DND-41 (cell line): ENCODE data around the gene CEP295NL.

Experiments used
- ATAC-seq: fragments of 200-7000 bp; cut with Tn5 transposase; 3 replicates; pipeline ENCODE4 v1.9.1; 2021; ENCODE audit warnings: low read depth; ENCODE audit not compliant: insufficient read depth
- DNase-seq: peaks from one replicate; pipeline ENCODE4 v3.0.0-alpha.2; 2020
- H2AFZ ChIP-seq: 2 replicates; pipeline ENCODE4 v1.6.0; 2012; ENCODE audit warnings: low read depth, low read length
- H3K27ac ChIP-seq: 2 replicates; pipeline ENCODE4 v1.5.1; 2012; ENCODE audit warnings: low read length, inconsistent platforms
- H3K27me3 ChIP-seq: fragments of 200-600 bp; sonication (generic); 2 replicates; pipeline ENCODE4 v1.6.0; 2012; ENCODE audit warnings: low read length, mild to moderate bottlenecking, inconsistent platforms; ENCODE audit not compliant: insufficient read depth, poor library complexity
- H3K36me3 ChIP-seq: 2 replicates; pipeline ENCODE4 v1.5.1; 2012; ENCODE audit warnings: low read length, inconsistent platforms; ENCODE audit not compliant: insufficient read depth
- H3K4me1 ChIP-seq: 2 replicates; pipeline ENCODE4 v1.5.1; 2012; ENCODE audit warnings: mild to moderate bottlenecking, low read length; ENCODE audit not compliant: insufficient read depth
- H3K4me2 ChIP-seq: 2 replicates; pipeline ENCODE4 v1.6.0; 2012; ENCODE audit warnings: mild to moderate bottlenecking, moderate library complexity, low read length, inconsistent platforms; ENCODE audit not compliant: insufficient read depth
- H3K4me3 ChIP-seq, 2 experiments: fragments of 200-600 bp in 1 of 2; shearing (Covaris generic) in 1 of 2; 2 replicates each; pipeline ENCODE4 v1.5.1; 2012 to 2016; ENCODE audit warnings: inconsistent platforms in 2 of 2, low read length in 2 of 2, mild to moderate bottlenecking in 2 of 2, low read depth in 1 of 2, moderate library complexity in 1 of 2
- H3K79me2 ChIP-seq: 2 replicates; pipeline ENCODE4 v1.6.0; 2012; ENCODE audit warnings: low read length, inconsistent platforms; ENCODE audit not compliant: insufficient read depth
- H3K9ac ChIP-seq: 2 replicates; pipeline ENCODE4 v1.6.0; 2012; ENCODE audit warnings: low read depth, mild to moderate bottlenecking, inconsistent platforms, low read length, moderate library complexity
- H3K9me3 ChIP-seq: 2 replicates; pipeline ENCODE4 v1.5.1; 2012; ENCODE audit warnings: low read length, moderate library complexity, mild to moderate bottlenecking, inconsistent platforms; ENCODE audit not compliant: insufficient read depth, severe bottlenecking
- H4K20me1 ChIP-seq: 2 replicates; pipeline ENCODE4 v1.6.0; 2012; ENCODE audit warnings: low read length; ENCODE audit not compliant: insufficient read depth
- CTCF ChIP-seq: IDR thresholded peaks from 2 replicates; pipeline ENCODE4 v1.5.1; 2012; ENCODE audit warnings: borderline replicate concordance, low read length, moderate library complexity, mild to moderate bottlenecking; ENCODE audit not compliant: poor library complexity, severe bottlenecking; ENCODE audit errors: extremely low read depth
- EZH2 ChIP-seq: IDR thresholded peaks from 3 replicates; pipeline ENCODE4 v1.6.1; 2012; ENCODE audit warnings: borderline replicate concordance, low read depth, mild to moderate bottlenecking, moderate library complexity, low read length, inconsistent platforms; ENCODE audit not compliant: severe bottlenecking

The CEP295NL gene

GRCh38 chr17:78933025-78933958 is 30.3 kb upstream of the CEP295NL start:
- no peak overlapping the region for H2AFZ ChIP-seq
- DNase-seq (no peak), ATAC-seq (no peak)
- no peak overlapping the region for H3K4me3 ChIP-seq
- H3K36me3 ChIP-seq, result no peaks in the 10 kb centered on the region
- no peaks in the 10 kb centered on the region for H3K9me3 ChIP-seq
- H3K27ac ChIP-seq, result no peak overlapping the region
- no peak overlapping the region for H3K4me2 ChIP-seq
- no peaks in the 10 kb centered on the region for H3K4me1 ChIP-seq
- H3K27me3 ChIP-seq, result peaks cover 3% of the 10 kb centered on the region
- no peak overlapping the region for H3K9ac ChIP-seq
- no peaks in the 10 kb centered on the region for H4K20me1 ChIP-seq
- H3K79me2 ChIP-seq, result no peaks in the 10 kb centered on the region
- TF ChIP-seq CTCF (no peak), EZH2 (no peak)

GRCh38 chr17:78929908-78930775 is 27.1 kb upstream of the CEP295NL start:
- no peaks in the 10 kb centered on the region for H3K9me3 ChIP-seq
- H2AFZ ChIP-seq, result no peak overlapping the region
- H3K36me3 ChIP-seq, result no peaks in the 10 kb centered on the region
- no peaks in the 10 kb centered on the region for H3K79me2 ChIP-seq
- H3K27me3 ChIP-seq, result peaks cover 10% of the 10 kb centered on the region
- ATAC-seq, result no peak
- no peak overlapping the region for H3K4me3 ChIP-seq
- H3K4me1 ChIP-seq, result peaks cover 6% of the 10 kb centered on the region
- H3K27ac ChIP-seq, result no peak overlapping the region
- no peak for DNase-seq
- H3K9ac ChIP-seq, result no peak overlapping the region
- no peaks in the 10 kb centered on the region for H4K20me1 ChIP-seq
- TF ChIP-seq EZH2 (no peak), CTCF (no peak)
- no peak overlapping the region for H3K4me2 ChIP-seq

- peak overlapping the region; percentile 59 for H2AFZ ChIP-seq
- H3K4me3 ChIP-seq, result peak overlapping the region in 1 of 2 experiments; percentile 47; a peak in 2 of 4 replicates
- H3K4me1 ChIP-seq, result peaks cover 21% of the 10 kb centered on the region
- no peaks in the 10 kb centered on the region for H3K9me3 ChIP-seq
- no peaks in the 10 kb centered on the region for H4K20me1 ChIP-seq
- H3K9ac ChIP-seq, result peak overlapping the region; percentile 38; the same call in 1 of the 2 replicates
- peak; percentile 56; the same call in 2 of the 3 replicates for ATAC-seq
- no peaks in the 10 kb centered on the region for H3K36me3 ChIP-seq
- no peak for TF ChIP-seq CTCF
- TF ChIP-seq EZH2, result no peak
- peak overlapping the region; percentile 55 for H3K4me2 ChIP-seq
- H3K27ac ChIP-seq, result no peak overlapping the region
- H3K79me2 ChIP-seq, result no peaks in the 10 kb centered on the region
- DNase-seq, result no peak
- H3K27me3 ChIP-seq, result peaks cover 21% of the 10 kb centered on the region
Measured at GRCh38 chr17:78925662-78926555, 22.9 kb upstream of the CEP295NL start.
